Keratinocyte (primary cell): ENCODE results near the gene MAGI3. TPM values are rescaled to one million over a fixed set of nuclear protein-coding genes. Genes with fewer than 3 reads are reported as not detected.
"Not testable (repeated sequence)": the region's sequence is repeated elsewhere in the genome, so short reads cannot be mapped to it uniquely, and the experiment has no call there.

ENCODE experiments used
- DNase-seq: peaks from one replicate; pipeline ENCODE4 v3.0.0-alpha.2; 2011; ENCODE audit warnings: low read depth, missing footprints, low spot score
- FAIRE-seq: peaks from 2 replicates; lab custom pipeline; 2011; peaks lifted over from hg19 to GRCh38; lab: Jason Lieb, UNC
- H2AFZ ChIP-seq: 2 replicates; pipeline ENCODE4 v1.6.0; 2012; ENCODE audit warnings: low read length, control low read depth, inconsistent platforms; ENCODE audit not compliant: control insufficient read depth
- H3K27ac ChIP-seq: 2 replicates; pipeline ENCODE4 v1.5.1; 2011; ENCODE audit warnings: low read length; ENCODE audit not compliant: control insufficient read depth, insufficient read depth
- H3K27me3 ChIP-seq: 3 replicates; pipeline ENCODE4 v1.6.0; 2011; ENCODE audit warnings: low read length; ENCODE audit not compliant: control insufficient read depth, insufficient read depth; ENCODE audit errors: extremely low read depth
- H3K36me3 ChIP-seq, 2 experiments: 2 replicates in 1 of 2; 3 replicates in 1 of 2; pipeline ENCODE4 v1.5.1; 2011; ENCODE audit warnings: low read length in 2 of 2, mild to moderate bottlenecking in 1 of 2; ENCODE audit not compliant: control insufficient read depth in 2 of 2, insufficient read depth in 2 of 2; ENCODE audit errors: extremely low read depth in 1 of 2
- H3K4me1 ChIP-seq: 3 replicates; pipeline ENCODE4 v1.5.1; 2011; ENCODE audit warnings: low read length; ENCODE audit not compliant: control insufficient read depth, insufficient read depth; ENCODE audit errors: extremely low read depth
- H3K4me2 ChIP-seq: 3 replicates; pipeline ENCODE4 v1.6.0; 2011; ENCODE audit warnings: low read depth, low read length; ENCODE audit not compliant: control insufficient read depth, insufficient read depth; ENCODE audit errors: extremely low read depth
- H3K4me3 ChIP-seq, 3 experiments: fragments of 200-600 bp in 1 of 3; sonication (generic) in 1 of 3; 2 replicates in 2 of 3; 3 replicates in 1 of 3; pipeline ENCODE4 v1.5.1; 2011 to 2016; ENCODE audit warnings: low read length in 3 of 3, mild to moderate bottlenecking in 3 of 3, control low read depth in 2 of 3, inconsistent platforms in 1 of 3, low read depth in 1 of 3, mixed read lengths in 1 of 3, mixed run types in 1 of 3, moderate library complexity in 1 of 3; ENCODE audit not compliant: control insufficient read depth in 2 of 3, insufficient read depth in 2 of 3; ENCODE audit errors: extremely low read depth in 1 of 3
- H3K79me2 ChIP-seq: 2 replicates; pipeline ENCODE4 v1.6.0; 2012; ENCODE audit warnings: low read length; ENCODE audit not compliant: control insufficient read depth, insufficient read depth
- H3K9ac ChIP-seq: 3 replicates; pipeline ENCODE4 v1.6.0; 2011; ENCODE audit warnings: low read length; ENCODE audit not compliant: control insufficient read depth, insufficient read depth; ENCODE audit errors: extremely low read depth
- H3K9me1 ChIP-seq: 3 replicates; pipeline ENCODE4 v1.6.0; 2011; ENCODE audit warnings: low read length; ENCODE audit not compliant: control insufficient read depth, insufficient read depth; ENCODE audit errors: extremely low read depth
- H3K9me3 ChIP-seq: 2 replicates; pipeline ENCODE4 v1.5.1; 2012; ENCODE audit warnings: low read depth, low read length; ENCODE audit not compliant: control insufficient read depth
- H4K20me1 ChIP-seq: 3 replicates; pipeline ENCODE4 v1.6.0; 2011; ENCODE audit warnings: low read length; ENCODE audit not compliant: control insufficient read depth, insufficient read depth; ENCODE audit errors: extremely low read depth
- EZH2 ChIP-seq: IDR thresholded peaks from one replicate; pipeline ENCODE4 v1.6.1; 2012; ENCODE audit warnings: inconsistent platforms, mild to moderate bottlenecking, low read length, moderate library complexity
- dilution Hi-C: fragments of 300-500 bp; cut with MboI; formaldehyde crosslinking; loops from one replicate; pipeline ENCODE4 v1.7.0; 2020; ENCODE audit warnings: low sequenced_read_pairs; ENCODE audit not compliant: extremely low pct_ligation_motif_present
- polyA plus RNA-seq, 5 experiments: library from polyadenylated mRNA; depleted of rRNA in 3 of 5; stranded (reverse) in 3 of 5; stranded (forward) in 1 of 5; unstranded in 1 of 5; fragments of >200 nt; gene quantifications; 1 replicate in 1 of 5; 2 replicates in 3 of 5; 3 replicates in 1 of 5; pipeline versions ENCODE4 v1.2.1 to v1.2.3, GENCODE V29; 2011 to 2012; ENCODE audit warnings: missing spikeins in 2 of 5, low read depth in 1 of 5, low replicate concordance in 1 of 5
- TF ChIP-seq, protein P1 (sequence below), 3 experiments: IDR thresholded peaks in 1 of 3; conservative IDR thresholded peaks in 1 of 3; optimal IDR thresholded peaks in 1 of 3; 2 replicates in 2 of 3; 3 replicates in 1 of 3; pipeline versions ENCODE3 to v1.5.1; 2011; ENCODE audit warnings: low read length in 3 of 3, mild to moderate bottlenecking in 3 of 3, moderate library complexity in 2 of 3, control low read depth in 1 of 3, inconsistent platforms in 1 of 3; ENCODE audit not compliant: insufficient read depth in 2 of 3; ENCODE audit errors: extremely low read depth in 1 of 3

The MAGI3 gene
- polyA plus RNA-seq, 1 donor (not counting 4 experiments of a cell fraction or from before 2014, with no cell fraction given): 3.2 TPM

DNA sequence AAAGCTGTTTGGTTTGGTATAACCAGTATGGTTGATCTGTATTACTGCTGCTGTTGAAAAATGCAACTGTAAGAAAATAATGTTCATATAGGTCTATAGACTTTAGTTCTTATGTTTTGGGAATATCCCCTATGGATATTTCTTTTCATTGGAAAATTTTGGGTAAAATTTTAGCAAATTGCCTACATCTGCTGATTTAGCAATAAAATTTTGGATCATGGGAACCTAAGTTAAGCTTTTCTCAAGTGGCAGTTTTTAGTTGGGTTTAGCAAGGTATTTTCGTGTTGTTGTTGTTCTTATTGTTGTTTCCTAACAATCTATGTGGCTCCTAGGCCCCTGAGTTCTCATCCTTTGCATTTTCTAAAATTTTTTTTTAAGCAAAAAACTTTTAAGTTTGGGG, 201.9 kb downstream of the MAGI3 start:
- FAIRE-seq (no peak), DNase-seq (no peak)
- Histone ChIP-seq H3K4me3 (no peak overlapping the region), H3K36me3 (no peaks in the 10 kb centered on the region), H2AFZ (no peak overlapping the region), H3K9ac (no peak overlapping the region), H3K4me1 (no peaks in the 10 kb centered on the region), H3K27me3 (no peaks in the 10 kb centered on the region), H3K79me2 (no peaks in the 10 kb centered on the region), H4K20me1 (no peaks in the 10 kb centered on the region), H3K9me3 (no peaks in the 10 kb centered on the region), H3K27ac (no peak overlapping the region), H3K9me1 (no peaks in the 10 kb centered on the region), H3K4me2 (no peak overlapping the region)
- dilution Hi-C loops: no loop called here
- TF ChIP-seq, protein P1, sequence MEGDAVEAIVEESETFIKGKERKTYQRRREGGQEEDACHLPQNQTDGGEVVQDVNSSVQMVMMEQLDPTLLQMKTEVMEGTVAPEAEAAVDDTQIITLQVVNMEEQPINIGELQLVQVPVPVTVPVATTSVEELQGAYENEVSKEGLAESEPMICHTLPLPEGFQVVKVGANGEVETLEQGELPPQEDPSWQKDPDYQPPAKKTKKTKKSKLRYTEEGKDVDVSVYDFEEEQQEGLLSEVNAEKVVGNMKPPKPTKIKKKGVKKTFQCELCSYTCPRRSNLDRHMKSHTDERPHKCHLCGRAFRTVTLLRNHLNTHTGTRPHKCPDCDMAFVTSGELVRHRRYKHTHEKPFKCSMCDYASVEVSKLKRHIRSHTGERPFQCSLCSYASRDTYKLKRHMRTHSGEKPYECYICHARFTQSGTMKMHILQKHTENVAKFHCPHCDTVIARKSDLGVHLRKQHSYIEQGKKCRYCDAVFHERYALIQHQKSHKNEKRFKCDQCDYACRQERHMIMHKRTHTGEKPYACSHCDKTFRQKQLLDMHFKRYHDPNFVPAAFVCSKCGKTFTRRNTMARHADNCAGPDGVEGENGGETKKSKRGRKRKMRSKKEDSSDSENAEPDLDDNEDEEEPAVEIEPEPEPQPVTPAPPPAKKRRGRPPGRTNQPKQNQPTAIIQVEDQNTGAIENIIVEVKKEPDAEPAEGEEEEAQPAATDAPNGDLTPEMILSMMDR (optimal IDR thresholded peaks at IDR 0.05 in 1 of 3, IDR thresholded peaks at IDR 0.05 in 1 of 3, conservative IDR thresholded peaks at IDR 0.05 in 1 of 3; ENCODE audit: extremely low read depth in 1 of 3, insufficient read depth in 2 of 3, low read length in 3 of 3): no peak
- no peak for TF ChIP-seq EZH2

DNA sequence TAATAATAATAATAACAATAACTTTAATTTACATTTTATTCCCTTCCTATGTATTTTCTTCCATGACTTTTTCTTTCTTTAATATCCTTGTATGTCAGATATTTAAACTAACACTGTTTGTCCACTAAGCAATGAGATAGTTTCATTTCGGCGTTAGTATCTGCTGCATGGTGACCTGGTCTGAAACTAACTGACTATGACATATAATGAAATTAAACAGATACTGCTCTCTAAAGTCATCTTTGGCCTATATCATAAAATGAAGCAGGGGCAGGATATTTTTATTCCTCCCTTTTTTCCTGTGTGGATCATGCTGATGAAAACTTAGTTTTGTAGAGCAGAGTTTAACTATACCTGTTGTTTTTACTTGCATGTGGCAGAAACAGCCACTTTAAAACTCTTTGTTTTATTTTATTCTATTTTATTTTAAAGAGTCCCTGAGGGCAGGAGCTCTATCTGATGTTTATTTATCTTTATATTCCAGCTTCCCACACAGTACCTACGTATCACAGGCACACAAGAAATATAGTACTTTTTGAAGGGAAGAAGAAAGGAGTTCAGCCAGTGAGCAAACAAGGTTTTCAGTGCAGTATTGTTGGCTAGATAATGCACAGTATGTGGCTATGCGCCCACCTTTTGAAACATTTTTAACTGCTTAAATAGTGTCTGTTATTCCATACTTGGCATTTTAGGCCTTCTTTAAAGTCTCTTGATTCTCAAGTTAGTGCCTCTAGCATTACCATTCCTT, 203.4 kb downstream of the MAGI3 start:
- TF ChIP-seq EZH2: no peak
- TF ChIP-seq, protein P1 (optimal IDR thresholded peaks at IDR 0.05 in 1 of 3, IDR thresholded peaks at IDR 0.05 in 1 of 3, conservative IDR thresholded peaks at IDR 0.05 in 1 of 3; ENCODE audit: extremely low read depth in 1 of 3, insufficient read depth in 2 of 3, low read length in 3 of 3): no peak
- FAIRE-seq (no peak), DNase-seq (no peak)
- H3K4me2 ChIP-seq: no peak overlapping the region
- H3K36me3 ChIP-seq: no peaks in the 10 kb centered on the region
- no peaks in the 10 kb centered on the region for H3K9me1 ChIP-seq
- H3K4me1 ChIP-seq: no peaks in the 10 kb centered on the region
- no peaks in the 10 kb centered on the region for H3K9me3 ChIP-seq
- no peak overlapping the region for H2AFZ ChIP-seq
- no peak overlapping the region for H3K27ac ChIP-seq
- no peaks in the 10 kb centered on the region for H4K20me1 ChIP-seq
- H3K79me2 ChIP-seq: no peaks in the 10 kb centered on the region
- no peak overlapping the region for H3K9ac ChIP-seq
- H3K27me3 ChIP-seq: no peaks in the 10 kb centered on the region
- dilution Hi-C loops: no loop called here
- H3K4me3 ChIP-seq: no peak overlapping the region

DNA sequence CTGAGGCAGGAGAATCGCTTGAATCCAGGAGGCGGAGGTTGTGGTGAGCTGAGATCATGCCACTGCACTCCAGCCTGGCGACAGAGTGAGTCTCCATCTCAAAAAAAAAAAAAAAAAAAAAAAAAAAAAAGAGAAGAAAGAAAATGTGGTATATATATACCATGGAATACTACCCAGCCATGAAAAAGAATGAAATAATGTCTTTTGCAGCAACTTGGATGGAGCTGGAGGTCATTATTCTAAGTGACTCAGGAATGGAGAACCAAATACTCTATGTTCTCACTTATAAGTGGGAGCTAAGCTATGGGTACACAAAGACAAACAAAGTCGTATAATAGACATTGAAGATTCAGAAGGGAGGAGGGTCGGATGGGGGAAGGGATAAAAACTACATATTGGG, 214.2 kb downstream of the MAGI3 start:
- H3K36me3 ChIP-seq, DNase-seq, FAIRE-seq, H3K4me2 ChIP-seq, H3K4me1 ChIP-seq, H4K20me1 ChIP-seq, H3K27me3 ChIP-seq, H3K4me3 ChIP-seq, H3K27ac ChIP-seq, H3K9me3 ChIP-seq, H3K9me1 ChIP-seq, H2AFZ ChIP-seq, H3K79me2 ChIP-seq, H3K9ac ChIP-seq, dilution Hi-C loops: not testable (repeated sequence)
